IPS-20b (cell line): ENCODE results near the gene VEGFB.

Experiments
- H3K27ac ChIP-seq: one replicate; pipeline ENCODE4 v1.5.1; 2013; ENCODE audit warnings: low read length
- H3K27me3 ChIP-seq: 2 replicates; pipeline ENCODE4 v1.6.1; 2013; ENCODE audit warnings: mild to moderate bottlenecking, low read length, inconsistent platforms; ENCODE audit not compliant: insufficient read depth
- H3K36me3 ChIP-seq: 2 replicates; pipeline ENCODE4 v1.6.1; 2013; ENCODE audit warnings: low read depth, mild to moderate bottlenecking, inconsistent platforms, low read length, moderate library complexity; ENCODE audit not compliant: insufficient read depth
- H3K4me1 ChIP-seq: 2 replicates; pipeline ENCODE4 v1.6.1; 2013; ENCODE audit warnings: mild to moderate bottlenecking, control low read depth, inconsistent platforms, low read length, moderate library complexity; ENCODE audit not compliant: insufficient read depth
- H3K4me3 ChIP-seq: 2 replicates; pipeline ENCODE4 v1.5.1; 2013; ENCODE audit warnings: mild to moderate bottlenecking, low read length, inconsistent platforms
- H3K9ac ChIP-seq: 2 replicates; pipeline ENCODE4 v1.6.1; 2013; ENCODE audit warnings: low read depth, mild to moderate bottlenecking, inconsistent platforms, low read length, moderate library complexity
- H3K9me3 ChIP-seq: 2 replicates; pipeline ENCODE4 v1.6.1; 2013; ENCODE audit warnings: mild to moderate bottlenecking, low read depth, low read length, inconsistent platforms; ENCODE audit not compliant: insufficient read depth

The VEGFB gene, protein sequence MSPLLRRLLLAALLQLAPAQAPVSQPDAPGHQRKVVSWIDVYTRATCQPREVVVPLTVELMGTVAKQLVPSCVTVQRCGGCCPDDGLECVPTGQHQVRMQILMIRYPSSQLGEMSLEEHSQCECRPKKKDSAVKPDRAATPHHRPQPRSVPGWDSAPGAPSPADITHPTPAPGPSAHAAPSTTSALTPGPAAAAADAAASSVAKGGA

DNA sequence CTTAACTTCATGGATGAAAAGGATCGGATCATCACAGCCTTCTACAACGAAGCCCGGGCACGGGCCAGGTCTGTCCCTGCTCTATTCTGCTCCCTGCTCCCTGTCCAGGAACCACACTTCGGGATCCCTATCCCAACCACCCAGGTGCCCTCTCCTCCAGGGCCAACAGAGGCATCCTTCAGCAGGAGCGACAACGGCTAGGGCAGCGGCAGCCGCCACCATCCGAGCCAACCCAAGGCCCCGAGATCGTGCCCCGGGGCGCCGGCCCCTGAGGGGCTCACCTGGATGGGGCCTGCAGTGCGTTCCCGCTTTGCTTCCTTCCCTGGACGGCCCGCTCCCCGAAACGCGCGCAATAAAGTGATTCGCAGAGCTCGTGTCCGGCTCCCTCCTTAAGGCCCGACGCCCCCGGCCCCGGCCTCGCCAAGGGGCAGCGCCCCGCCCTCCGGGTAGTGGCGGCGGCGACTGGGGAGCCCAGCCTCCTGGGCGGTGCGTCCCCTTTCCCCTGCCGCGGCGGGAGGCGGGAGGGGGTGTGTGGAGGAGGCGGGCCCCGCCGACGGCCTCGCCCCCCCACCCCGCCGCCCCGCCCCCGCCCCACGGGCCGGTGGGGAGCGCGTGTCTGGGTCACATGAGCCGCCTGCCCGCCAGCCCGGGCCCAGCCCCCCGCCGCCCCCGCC is at the start of gene VEGFB:
TSS of gene VEGFB (plus strand) at position 672 of the 674 bp plus-strand sequence. CDS start 250 bp downstream, outside the sequence.
- Histone ChIP-seq H3K9me3 (no peaks in the 10 kb centered on the region), H3K27me3 (peaks cover 32% of the 10 kb centered on the region), H3K4me1 (peaks cover 3% of the 10 kb centered on the region), H3K36me3 (peaks cover 13% of the 10 kb centered on the region), H3K4me3 (peak within 1 kb of the TSS; percentile 72), H3K9ac (peak within 1 kb of the TSS; percentile 53; the same call in 1 of the 2 replicates), H3K27ac (no peak within 1 kb of the TSS)

DNA sequence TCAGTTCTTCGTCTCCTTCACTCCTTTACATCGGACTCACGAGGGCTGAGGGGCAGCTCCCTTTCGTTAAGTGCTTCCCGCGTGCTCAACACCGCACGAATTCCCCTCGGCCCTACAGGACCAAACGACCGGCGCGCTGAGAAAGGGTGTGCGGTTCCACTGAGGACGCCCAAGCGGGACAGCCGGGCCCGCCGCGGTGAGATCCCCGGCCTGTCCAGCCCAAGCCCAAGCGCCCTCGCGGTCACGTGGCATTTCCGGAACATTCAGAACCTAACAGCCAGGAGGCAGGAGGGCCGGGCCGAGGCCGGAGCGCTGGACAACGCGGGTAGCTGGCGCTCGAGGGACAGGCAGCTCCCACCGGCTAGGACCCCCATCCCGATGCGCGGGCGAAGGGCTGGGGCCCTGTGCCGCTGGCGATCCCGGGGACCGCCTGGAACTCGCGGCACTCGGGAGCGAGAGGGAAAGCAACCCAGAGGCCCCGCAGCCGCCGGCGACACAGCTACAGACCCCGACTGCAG is 49.1 kb upstream of the VEGFB start:
- H3K9ac ChIP-seq = peak overlapping the region; percentile 97
- H3K9me3 ChIP-seq = no peaks in the 10 kb centered on the region
- peaks cover 4% of the 10 kb centered on the region; the same call in 1 of the 2 replicates for H3K4me1 ChIP-seq
- H3K36me3 ChIP-seq = peaks cover 17% of the 10 kb centered on the region
- H3K27ac ChIP-seq = peak overlapping the region; percentile 96
- H3K27me3 ChIP-seq = no peaks in the 10 kb centered on the region
- peak overlapping the region; percentile 88 for H3K4me3 ChIP-seq

DNA sequence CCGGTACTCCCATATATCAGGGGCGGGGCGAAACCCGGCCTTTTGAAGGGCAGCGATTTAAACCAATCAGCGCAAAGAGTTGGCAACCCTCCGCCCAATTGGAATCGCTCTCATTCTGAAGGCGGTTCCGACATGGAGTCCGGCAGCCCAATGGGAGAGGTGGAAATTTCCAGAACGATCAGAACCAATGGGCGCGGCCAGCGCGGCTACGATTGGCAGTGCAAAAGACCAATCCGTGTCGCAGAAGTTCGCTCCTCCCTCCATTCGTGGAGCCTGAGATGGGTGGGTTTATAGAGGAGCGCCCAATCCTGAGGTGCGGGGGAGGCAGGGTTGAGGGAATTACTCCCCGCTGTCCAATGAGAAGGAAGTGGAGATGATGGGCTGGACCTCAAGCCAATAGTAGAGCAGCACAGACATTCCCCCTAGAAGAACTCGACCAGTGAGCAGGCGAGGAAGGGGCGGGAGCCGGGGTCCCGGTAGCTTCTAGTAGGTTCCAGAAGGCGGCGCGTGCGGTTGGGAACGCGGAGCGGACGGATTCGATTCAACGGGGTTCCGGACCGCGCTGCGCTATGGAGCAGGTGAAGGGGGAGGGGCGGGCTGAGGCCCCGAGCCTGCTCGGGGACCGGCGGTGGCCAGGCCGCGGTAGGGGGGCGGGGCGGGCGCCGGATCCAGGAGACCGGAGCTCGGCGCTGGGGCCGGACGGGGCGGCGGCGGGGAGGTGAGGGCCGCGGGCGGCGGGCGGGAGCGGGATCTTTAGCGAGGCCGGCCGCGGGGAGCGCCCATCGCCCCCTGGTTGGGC is 48.5 kb upstream of the VEGFB start, which contains the start of gene STIP1:
TSS of gene STIP1 (plus strand) at position 479 of the 799 bp plus-strand sequence. CDS start at position 570, 91 bp downstream.
- Histone ChIP-seq H3K4me1 (peaks cover 4% of the 10 kb centered on the region; the same call in 1 of the 2 replicates), H3K36me3 (peaks cover 22% of the 10 kb centered on the region), H3K27me3 (no peaks in the 10 kb centered on the region), H3K27ac (peak within 1 kb of the TSS; percentile 96), H3K9ac (peak within 1 kb of the TSS; percentile 97), H3K4me3 (peak within 1 kb of the TSS; percentile 88), H3K9me3 (no peaks in the 10 kb centered on the region)

DNA sequence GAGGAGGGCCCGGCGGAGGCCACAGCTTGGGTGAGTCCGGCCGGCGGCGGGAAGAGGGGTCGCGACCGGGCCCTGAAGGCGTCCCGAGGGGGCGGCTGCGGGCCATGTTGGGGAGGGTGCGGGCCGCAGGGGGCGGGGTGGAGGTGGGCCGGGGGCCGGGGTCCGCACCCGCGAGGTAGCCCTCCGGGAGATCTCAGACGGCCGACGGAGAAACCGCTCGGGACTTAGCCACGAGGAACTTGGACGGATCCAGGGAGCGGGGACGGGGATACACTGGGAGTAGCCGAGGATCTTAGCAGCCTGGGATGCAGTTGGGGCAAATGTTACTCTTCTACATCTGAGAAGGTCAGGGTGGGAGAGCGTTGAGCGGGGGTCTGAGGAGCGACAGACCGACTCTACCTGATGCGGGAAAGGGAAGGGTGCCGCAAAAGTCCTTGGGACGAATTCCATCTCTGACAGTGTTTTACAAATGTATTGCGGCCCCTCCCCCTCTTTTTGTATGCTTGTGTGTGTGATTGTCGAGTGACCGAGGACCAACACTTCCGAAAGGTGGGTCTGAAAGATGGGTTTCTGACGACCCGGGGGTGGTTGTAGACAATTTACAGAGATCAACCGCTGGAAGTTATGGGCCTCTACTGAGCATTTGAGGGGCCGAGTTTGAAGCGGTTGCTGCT is 47.8 kb upstream of the VEGFB start:
- H3K27ac ChIP-seq = no peak overlapping the region
- H3K9ac ChIP-seq = no peak overlapping the region
- H3K9me3 ChIP-seq = no peaks in the 10 kb centered on the region
- peaks cover 4% of the 10 kb centered on the region; the same call in 1 of the 2 replicates for H3K4me1 ChIP-seq
- H3K27me3 ChIP-seq = no peaks in the 10 kb centered on the region
- H3K36me3 ChIP-seq = peaks cover 22% of the 10 kb centered on the region
- no peak overlapping the region for H3K4me3 ChIP-seq

DNA sequence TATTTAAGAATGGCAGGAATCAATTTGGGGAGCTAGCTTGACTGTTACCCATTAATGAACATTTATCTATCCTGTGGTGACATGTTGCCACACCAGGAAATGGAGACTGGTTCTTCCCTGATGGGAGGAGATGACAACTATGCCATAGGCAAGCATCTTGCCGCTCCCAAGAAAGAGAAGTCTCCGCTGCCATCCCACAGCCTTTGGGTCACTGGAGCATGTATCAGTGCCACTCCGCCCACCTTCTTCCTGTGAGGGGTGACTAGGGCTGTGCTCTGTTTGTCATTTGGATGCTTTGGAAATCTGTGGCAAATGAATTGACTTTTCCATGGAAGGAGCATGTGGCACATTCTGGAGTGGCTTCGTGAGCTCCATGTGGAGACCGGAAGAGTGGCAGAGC is 42.0 kb upstream of the VEGFB start:
- peaks cover 75% of the 10 kb centered on the region for H3K36me3 ChIP-seq

DNA sequence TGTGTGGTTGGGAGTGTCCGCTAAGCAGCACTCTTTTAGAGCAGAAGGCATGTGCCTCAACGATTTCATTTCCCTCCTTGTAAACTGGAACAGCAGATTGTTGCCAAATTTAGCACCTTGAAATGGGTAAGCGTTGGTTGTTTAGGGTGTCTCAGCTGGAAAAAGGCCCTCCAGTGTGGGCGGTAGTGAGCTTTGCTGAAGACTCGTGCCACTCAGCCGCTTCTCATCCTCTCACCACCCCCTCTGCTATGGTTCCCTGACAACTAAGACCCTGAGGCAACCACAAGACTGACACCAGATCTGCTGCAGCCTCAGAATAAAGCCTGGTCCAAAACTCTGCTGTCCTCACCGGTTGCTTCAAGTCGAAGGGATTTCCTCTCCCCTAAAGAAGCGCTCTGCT is 37.8 kb upstream of the VEGFB start:
- peaks cover 91% of the 10 kb centered on the region for H3K36me3 ChIP-seq
- no peak overlapping the region for H3K27ac ChIP-seq
- H3K4me1 ChIP-seq = no peaks in the 10 kb centered on the region
- H3K9ac ChIP-seq = no peak overlapping the region
- H3K27me3 ChIP-seq = no peaks in the 10 kb centered on the region
- H3K4me3 ChIP-seq = no peak overlapping the region
- no peaks in the 10 kb centered on the region; the same call in 1 of the 2 replicates for H3K9me3 ChIP-seq

More for the DNA sequence above, 42.0 kb upstream of the VEGFB start:
- Histone ChIP-seq H3K27me3 (no peaks in the 10 kb centered on the region), H3K4me3 (no peak overlapping the region), H3K9ac (no peak overlapping the region), H3K9me3 (no peaks in the 10 kb centered on the region; the same call in 1 of the 2 replicates), H3K27ac (no peak overlapping the region), H3K4me1 (no peaks in the 10 kb centered on the region)

DNA sequence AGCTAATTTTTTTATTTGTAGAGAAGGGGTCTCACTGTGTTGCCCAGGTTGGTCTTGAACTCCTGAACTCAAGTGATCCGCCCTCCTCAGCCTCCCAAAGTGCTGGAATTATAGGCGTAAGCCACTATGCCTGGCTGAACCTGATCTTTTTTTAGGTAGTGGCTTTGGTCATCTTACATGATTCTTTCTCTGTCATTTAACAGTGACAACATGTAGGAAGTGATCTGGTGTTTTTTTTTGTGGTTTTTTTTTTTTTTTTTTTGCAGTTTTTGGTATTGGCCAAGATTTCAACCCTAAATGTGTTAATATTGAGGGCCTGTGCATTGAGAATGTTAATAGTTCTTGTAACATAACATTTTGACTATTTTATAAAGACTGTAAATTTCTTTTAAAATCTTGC is 35.9 kb upstream of the VEGFB start:
- no peaks in the 10 kb centered on the region for H3K4me1 ChIP-seq
- no peak overlapping the region for H3K27ac ChIP-seq
- H3K36me3 ChIP-seq = peaks cover 95% of the 10 kb centered on the region
- no peaks in the 10 kb centered on the region; the same call in 1 of the 2 replicates for H3K9me3 ChIP-seq
- no peaks in the 10 kb centered on the region for H3K27me3 ChIP-seq
- no peak overlapping the region for H3K4me3 ChIP-seq
- no peak overlapping the region for H3K9ac ChIP-seq

DNA sequence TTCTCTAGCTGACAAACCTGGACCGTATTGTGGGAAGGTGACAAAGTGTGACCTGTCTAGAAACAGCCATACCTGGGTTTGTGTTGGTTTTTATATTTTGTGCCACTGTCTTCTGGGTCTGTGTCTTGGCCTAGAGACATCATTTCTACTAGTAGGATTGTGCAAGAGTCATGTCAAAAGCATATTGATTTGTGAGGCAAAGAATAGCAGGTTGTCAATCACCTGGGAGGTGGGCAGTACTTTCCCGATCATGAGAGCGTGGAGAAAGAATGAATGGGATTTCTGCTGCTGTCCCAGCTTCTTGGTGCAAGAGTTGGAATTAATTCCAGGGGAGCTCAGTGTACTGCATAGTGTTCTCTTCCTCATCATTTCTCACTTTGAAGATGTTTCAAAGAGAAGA is 32.8 kb upstream of the VEGFB start:
- H3K9me3 ChIP-seq = no peaks in the 10 kb centered on the region; the same call in 1 of the 2 replicates
- H3K4me3 ChIP-seq = no peak overlapping the region
- H3K4me1 ChIP-seq = no peaks in the 10 kb centered on the region
- no peaks in the 10 kb centered on the region for H3K27me3 ChIP-seq
- H3K36me3 ChIP-seq = peaks cover 94% of the 10 kb centered on the region
- H3K27ac ChIP-seq = no peak overlapping the region
- H3K9ac ChIP-seq = no peak overlapping the region

DNA sequence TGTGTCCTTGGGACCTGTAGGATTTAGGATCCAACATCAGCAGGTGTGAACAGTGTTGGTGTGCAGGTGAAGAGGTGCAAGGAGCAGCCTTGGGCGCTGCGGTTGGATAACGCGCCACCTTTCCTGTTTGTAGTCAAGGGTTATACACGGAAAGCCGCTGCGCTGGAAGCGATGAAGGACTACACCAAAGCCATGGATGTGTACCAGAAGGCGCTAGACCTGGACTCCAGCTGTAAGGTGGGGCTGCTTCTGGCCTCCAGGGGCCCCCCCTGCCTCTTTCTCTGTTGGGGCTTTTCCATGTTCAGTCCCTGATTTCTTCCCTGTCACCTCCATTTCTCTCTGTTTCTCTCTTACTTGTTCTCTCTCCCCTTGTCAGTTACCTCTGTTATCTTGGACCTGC is 31.4 kb upstream of the VEGFB start:
- Histone ChIP-seq H3K4me1 (no peaks in the 10 kb centered on the region), H3K36me3 (peaks cover 87% of the 10 kb centered on the region), H3K9ac (no peak overlapping the region), H3K27me3 (no peaks in the 10 kb centered on the region), H3K27ac (no peak overlapping the region), H3K4me3 (no peak overlapping the region), H3K9me3 (no peaks in the 10 kb centered on the region)

DNA sequence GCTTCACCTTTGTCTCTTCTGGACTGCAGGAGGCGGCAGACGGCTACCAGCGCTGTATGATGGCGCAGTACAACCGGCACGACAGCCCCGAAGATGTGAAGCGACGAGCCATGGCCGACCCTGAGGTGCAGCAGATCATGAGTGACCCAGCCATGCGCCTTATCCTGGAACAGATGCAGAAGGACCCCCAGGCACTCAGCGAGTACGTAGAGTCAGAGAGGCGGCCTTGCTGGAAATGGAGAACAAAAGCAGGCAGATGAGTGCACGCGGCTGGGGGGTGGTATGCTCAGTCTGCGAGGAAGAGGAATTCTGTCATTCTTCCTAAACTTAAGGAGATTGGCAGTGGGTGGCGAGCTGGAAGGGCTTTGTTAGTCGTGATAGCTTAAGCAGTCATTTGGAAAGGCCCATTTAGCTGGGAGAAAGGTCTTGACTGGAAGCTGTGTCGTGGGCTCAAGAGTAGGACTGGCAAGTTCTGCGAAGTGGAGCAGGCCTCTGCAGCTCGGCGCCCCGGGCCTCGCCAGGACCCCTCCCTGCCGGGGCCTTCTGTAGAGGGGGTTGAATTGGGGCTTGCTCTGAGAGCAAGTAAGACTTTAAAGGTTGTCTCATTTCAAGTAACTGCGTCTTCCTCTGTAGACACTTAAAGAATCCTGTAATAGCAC is 30.8 kb upstream of the VEGFB start:
- Histone ChIP-seq H3K4me1 (no peaks in the 10 kb centered on the region), H3K27ac (no peak overlapping the region), H3K9ac (no peak overlapping the region), H3K4me3 (no peak overlapping the region), H3K27me3 (no peaks in the 10 kb centered on the region), H3K36me3 (peaks cover 82% of the 10 kb centered on the region), H3K9me3 (no peaks in the 10 kb centered on the region)

DNA sequence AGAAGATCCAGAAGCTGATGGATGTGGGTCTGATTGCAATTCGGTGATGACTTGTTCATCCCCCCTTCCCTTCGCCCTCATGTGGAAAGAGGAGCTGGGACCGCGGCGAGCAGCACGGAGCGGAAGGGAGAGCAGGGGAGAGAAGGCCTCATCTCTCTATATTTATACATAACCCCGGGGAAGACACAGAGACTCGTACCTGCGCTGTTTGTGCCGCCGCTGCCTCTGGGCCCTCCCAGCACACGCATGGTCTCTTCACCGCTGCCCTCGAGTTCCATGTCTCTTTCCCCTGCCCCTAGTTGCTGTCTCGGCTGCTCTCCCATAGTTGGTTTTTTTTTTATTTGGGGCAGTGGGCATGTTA is 30.3 kb upstream of the VEGFB start:
- Histone ChIP-seq H3K27ac (no peak overlapping the region), H3K4me3 (no peak overlapping the region), H3K9ac (no peak overlapping the region), H3K9me3 (no peaks in the 10 kb centered on the region), H3K4me1 (no peaks in the 10 kb centered on the region), H3K36me3 (peaks cover 77% of the 10 kb centered on the region), H3K27me3 (no peaks in the 10 kb centered on the region)
